PC-3 (cell line): ENCODE results near the gene FMNL2. TPM values are rescaled to one million over a fixed set of nuclear protein-coding genes. Genes with fewer than 3 reads are reported as not detected.

ENCODE experiments used
- ATAC-seq: fragments of 200-7000 bp; cut with Tn5 transposase; 2 replicates; pipeline ENCODE4 v1.9.1; 2020; ENCODE audit warnings: mild to moderate bottlenecking, moderate library complexity
- BruUV-seq: library from RNA; stranded (reverse); fragments of 400-500 nt; replicated peaks from 2 replicates; lab custom pipeline; 2021; lab: Mats Ljungman, UMichigan
- CTCF ChIA-PET: fragments of 300-600 bp; sonication (Branson Sonifier 250); formaldehyde crosslinking; loops from one replicate; lab custom pipeline; 2022; ENCODE audit warnings: antibody characterized with exemption; lab: Charles Lee
- POLR2A ChIA-PET: fragments of 300-600 bp; sonication (Branson Sonifier 250); formaldehyde crosslinking; loops from one replicate; lab custom pipeline; 2022; ENCODE audit warnings: antibody characterized with exemption; ENCODE audit not compliant: unreplicated experiment; lab: Charles Lee
- DNase-seq: peaks from one replicate; pipeline ENCODE4 v3.0.0-alpha.2; 2015
- H2AFZ ChIP-seq: fragments of 300-600 bp; sonication (generic); 2 replicates; pipeline ENCODE4 v1.6.0; 2016; ENCODE audit warnings: antibody characterized with exemption, low read length
- H3F3A ChIP-seq: fragments of 300-600 bp; sonication (generic); one replicate; pipeline ENCODE4 v1.6.0; 2017; ENCODE audit warnings: antibody characterized with exemption, low read length, control low read depth, mild to moderate bottlenecking; ENCODE audit not compliant: unreplicated experiment
- H3K27ac ChIP-seq: fragments of 300-600 bp; sonication (generic); 2 replicates; pipeline ENCODE4 v1.5.1; 2016; ENCODE audit warnings: mild to moderate bottlenecking, low read length
- H3K27me3 ChIP-seq: fragments of 300-600 bp; sonication (generic); 2 replicates; pipeline ENCODE4 v1.6.1; 2016; ENCODE audit warnings: low read length, mixed read lengths
- H3K36me3 ChIP-seq: fragments of 300-600 bp; sonication (generic); 2 replicates; pipeline ENCODE4 v1.6.1; 2016; ENCODE audit warnings: low read depth, mixed run types, low read length, mixed read lengths
- H3K4me1 ChIP-seq: fragments of 300-600 bp; sonication (generic); 2 replicates; pipeline ENCODE4 v1.5.1; 2016; ENCODE audit warnings: low read length; ENCODE audit not compliant: insufficient read depth
- H3K4me2 ChIP-seq: fragments of 300-600 bp; sonication (generic); 2 replicates; pipeline ENCODE4 v1.6.0; 2016; ENCODE audit warnings: low read length
- H3K4me3 ChIP-seq: fragments of 300-600 bp; sonication (generic); 2 replicates; pipeline ENCODE4 v1.5.1; 2016; ENCODE audit warnings: mild to moderate bottlenecking, low read length, mixed read lengths
- H3K79me2 ChIP-seq: fragments of 300-600 bp; sonication (generic); 2 replicates; pipeline ENCODE4 v1.6.1; 2017; ENCODE audit warnings: low read length, mixed read lengths
- H3K9ac ChIP-seq: fragments of 300-600 bp; sonication (generic); 2 replicates; pipeline ENCODE4 v1.6.0; 2016; ENCODE audit warnings: mild to moderate bottlenecking, low read length
- H3K9me2 ChIP-seq: fragments of 300-600 bp; sonication (generic); replicated peaks from 2 replicates; pipeline ENCODE4 v1.6.1; 2016; ENCODE audit warnings: mixed run types, low read length, mixed read lengths
- H3K9me3 ChIP-seq: fragments of 300-600 bp; sonication (generic); 2 replicates; pipeline ENCODE4 v1.6.1; 2016; ENCODE audit warnings: low read length, mixed read lengths
- H4K20me1 ChIP-seq: fragments of 300-600 bp; sonication (generic); 2 replicates; pipeline ENCODE4 v1.6.1; 2016; ENCODE audit warnings: low read length, mixed read lengths
- CTCF ChIP-seq: fragments of 300-600 bp; sonication (generic); conservative IDR thresholded peaks from 2 replicates; pipeline ENCODE4 v1.5.1; 2017; ENCODE audit warnings: antibody characterized with exemption, low read depth, mild to moderate bottlenecking, low read length
- EZH2 ChIP-seq: fragments of 300-600 bp; sonication (generic); IDR thresholded peaks from one replicate; pipeline ENCODE4 v1.6.1; 2017; ENCODE audit warnings: antibody characterized with exemption, mild to moderate bottlenecking, low read length; ENCODE audit not compliant: unreplicated experiment
- EZH2phosphoT487 ChIP-seq: fragments of 300-600 bp; sonication (generic); IDR thresholded peaks from 2 replicates; pipeline ENCODE4 v1.6.1; 2018; ENCODE audit warnings: mild to moderate bottlenecking, antibody characterized with exemption, low read length, borderline replicate concordance
- intact Hi-C: fragments of 100-400 bp; cut with micrococcal nuclease; formaldehyde crosslinking; loops from 2 replicates; pipeline ENCODE4 v1.9.0; 2023
- total RNA-seq: library from RNA; depleted of rRNA; stranded (reverse); fragments of >200 nt; gene quantifications from 2 replicates; pipeline ENCODE4 v1.2.3, GENCODE V29; 2014

Gene FMNL2
- total RNA-seq, 1 experiment from 2014 or later = 15.8 TPM

- intact Hi-C loops = no loop called here
- peaks cover 5% of the 10 kb centered on the region; the same call in 1 of the 2 replicates for H4K20me1 ChIP-seq
- no peak overlapping the region for H3K4me2 ChIP-seq
- ChIA-PET POLR2A (no interaction called here), CTCF (no interaction called here)
- TF ChIP-seq EZH2phosphoT487 (no peak), CTCF (no peak), EZH2 (no peak)
- H2AFZ ChIP-seq = no peak overlapping the region
- ATAC-seq (no peak), DNase-seq (no peak)
- BruUV-seq = no TSS peak
- H3K27ac ChIP-seq = no peak overlapping the region
- peaks cover 15% of the 10 kb centered on the region for H3K4me1 ChIP-seq
- no peak overlapping the region for H3K9ac ChIP-seq
- H3K27me3 ChIP-seq = no peaks in the 10 kb centered on the region
- no peaks in the 10 kb centered on the region for H3F3A ChIP-seq
- no peaks in the 10 kb centered on the region for H3K9me3 ChIP-seq
- H3K79me2 ChIP-seq = peaks cover 66% of the 10 kb centered on the region
- no peaks in the 10 kb centered on the region for H3K36me3 ChIP-seq
- no peak overlapping the region for H3K4me3 ChIP-seq
- no peaks in the 10 kb centered on the region for H3K9me2 ChIP-seq
These were observed 65.7 kb downstream of the FMNL2 start for GRCh38 chr2:152400607-152401214.

GRCh38 chr2:152402780-152403759, 68.1 kb downstream of the FMNL2 start:
- peaks cover 76% of the 10 kb centered on the region for H3K79me2 ChIP-seq
- no peaks in the 10 kb centered on the region for H3K9me3 ChIP-seq
- no peaks in the 10 kb centered on the region for H3K27me3 ChIP-seq
- CTCF ChIA-PET = no interaction called here
- H3K4me2 ChIP-seq = no peak overlapping the region
- H2AFZ ChIP-seq = no peak overlapping the region
- POLR2A ChIA-PET = no interaction called here
- no peak overlapping the region for H3K27ac ChIP-seq
- intact Hi-C loops = no loop called here
- H3F3A ChIP-seq = no peaks in the 10 kb centered on the region
- no peaks in the 10 kb centered on the region for H3K9me2 ChIP-seq
- ATAC-seq (no peak), DNase-seq (no peak)
- no TSS peak for BruUV-seq
- TF ChIP-seq EZH2 = no peak
- no peak for TF ChIP-seq CTCF
- no peak for TF ChIP-seq EZH2phosphoT487
- H3K4me3 ChIP-seq = no peak overlapping the region
- peaks cover 27% of the 10 kb centered on the region for H3K4me1 ChIP-seq
- peaks cover 5% of the 10 kb centered on the region; the same call in 1 of the 2 replicates for H4K20me1 ChIP-seq
- H3K36me3 ChIP-seq = no peaks in the 10 kb centered on the region
- no peak overlapping the region for H3K9ac ChIP-seq
